Glutamatergic neuron (in vitro differentiated cells): ENCODE measurements around the gene MMP8. TPM values are rescaled to one million over a fixed set of nuclear protein-coding genes. Genes with fewer than 3 reads are reported as not detected.

Experiments used
- total RNA-seq: library from RNA; stranded (reverse); fragmentation: NEBNext Ultra II Directional; extraction: Animal tissue kit (Norgen Biotek cat#: 25700); gene quantifications from one replicate; pipeline ENCODE4 v1.2.1, GENCODE V29; 2021; ENCODE audit not compliant: unreplicated experiment

MMP8 gene
- total RNA-seq, 1 donor from 2014 or later: not detected

Other genes with a start within 250 kb of the MMP8 start
- not detected for gene MMP7, start 194.2 kb downstream of the MMP8 start, total RNA-seq
- not detected for gene MMP20, start 99.6 kb downstream of the MMP8 start, total RNA-seq
- gene MMP27, start 19.2 kb downstream of the MMP8 start, total RNA-seq: not detected
- not detected for gene MMP10, start 55.7 kb upstream of the MMP8 start, total RNA-seq
- not detected for gene MMP1, start 73.2 kb upstream of the MMP8 start, total RNA-seq
- not detected for gene MMP3, start 118.7 kb upstream of the MMP8 start, total RNA-seq
- gene MMP12, start 150.0 kb upstream of the MMP8 start, total RNA-seq: not detected
- not detected for gene MMP13, start 230.8 kb upstream of the MMP8 start, total RNA-seq